OCI-LY3 (cell line): ENCODE data around the gene MED26.
A peak's percentile ranks its signal among the peaks of the same experiment; 100 is the strongest.

Experiments
- H2AFZ ChIP-seq: fragments of 200-600, 300-600 bp; shearing (Covaris generic); 2 replicates; pipeline ENCODE4 v1.6.0; 2014; ENCODE audit warnings: antibody characterized with exemption, low read depth, low read length
- H3K27ac ChIP-seq: fragments of 200-600, 300-600 bp; sonication (generic); 2 replicates; pipeline ENCODE4 v1.5.1; 2014; ENCODE audit warnings: mild to moderate bottlenecking, low read length, moderate library complexity, mixed read lengths
- H3K27me3 ChIP-seq: fragments of 200-600, 300-600 bp; sonication (generic); 2 replicates; pipeline ENCODE4 v1.6.1; 2014; ENCODE audit warnings: low read depth, low read length, mixed read lengths
- H3K36me3 ChIP-seq: fragments of 200-600, 300-600 bp; sonication (generic); replicated peaks from 2 replicates; pipeline ENCODE3; 2014; ENCODE audit warnings: low read depth, low read length, mixed read lengths
- H3K4me1 ChIP-seq: fragments of 300-600, 200-600 bp; sonication (generic); 2 replicates; pipeline ENCODE4 v1.6.1; 2014; ENCODE audit warnings: low read length, mixed read lengths
- H3K4me2 ChIP-seq: fragments of 200-600, 300-600 bp; sonication (generic); 2 replicates; pipeline ENCODE4 v1.6.1; 2014; ENCODE audit warnings: low read length, mixed read lengths
- H3K4me3 ChIP-seq: fragments of 300-600, 200-600 bp; sonication (generic); 2 replicates; pipeline ENCODE4 v1.5.1; 2014; ENCODE audit warnings: antibody characterized with exemption, mild to moderate bottlenecking, low read length, moderate library complexity
- H3K79me2 ChIP-seq: fragments of 300-600, 200-600 bp; shearing (Covaris generic); 2 replicates; pipeline ENCODE4 v1.6.1; 2014; ENCODE audit warnings: mild to moderate bottlenecking, low read length, mixed read lengths
- H3K9ac ChIP-seq: fragments of 300-600, 200-600 bp; shearing (Covaris generic); 2 replicates; pipeline ENCODE4 v1.6.0; 2014; ENCODE audit warnings: mild to moderate bottlenecking, low read length, moderate library complexity
- H3K9me3 ChIP-seq: fragments of 200-600, 300-600 bp; shearing (Covaris generic); 2 replicates; pipeline ENCODE4 v1.6.1; 2014; ENCODE audit warnings: low read length, mixed read lengths; ENCODE audit not compliant: insufficient read depth
- H4K20me1 ChIP-seq: fragments of 200-600, 300-600 bp; sonication (generic); 2 replicates; pipeline ENCODE4 v1.6.1; 2016; ENCODE audit warnings: low read length, mixed read lengths; ENCODE audit not compliant: insufficient read depth
- CTCF ChIP-seq: fragments of 200-600, 300-600 bp; sonication (generic); IDR thresholded peaks from 2 replicates; pipeline ENCODE4 v1.5.1; 2014; ENCODE audit warnings: antibody characterized with exemption, low read length, low read depth
- EZH2phosphoT487 ChIP-seq: fragments of 200-600 bp; shearing (Covaris generic); IDR thresholded peaks from 2 replicates; pipeline ENCODE4 v1.6.1; 2018; ENCODE audit warnings: antibody characterized with exemption, mixed run types, low read depth

MED26 gene

GRCh38 chr19:16625163-16625958 lies 2.6 kb downstream of the MED26 start:
- H4K20me1 ChIP-seq = peaks cover 72% of the 10 kb centered on the region
- no peak overlapping the region for H3K4me3 ChIP-seq

GRCh38 chr19:16624236-16624635 lies 3.8 kb downstream of the MED26 start:
- no peak overlapping the region for H3K4me3 ChIP-seq
- no peak overlapping the region for H2AFZ ChIP-seq
- peaks cover 28% of the 10 kb centered on the region for H3K36me3 ChIP-seq
- peaks cover 22% of the 10 kb centered on the region for H3K4me1 ChIP-seq
- H3K4me2 ChIP-seq = no peak overlapping the region
- H3K9me3 ChIP-seq = no peaks in the 10 kb centered on the region
- peaks cover 84% of the 10 kb centered on the region for H4K20me1 ChIP-seq
- TF ChIP-seq EZH2phosphoT487 (no peak), CTCF (no peak)
- H3K27me3 ChIP-seq = no peaks in the 10 kb centered on the region
- peaks cover 88% of the 10 kb centered on the region for H3K79me2 ChIP-seq
- H3K27ac ChIP-seq = no peak overlapping the region
- no peak overlapping the region for H3K9ac ChIP-seq

More at GRCh38 chr19:16625163-16625958, 2.6 kb downstream of the MED26 start:
- no peak for TF ChIP-seq CTCF
- H3K9ac ChIP-seq = no peak overlapping the region
- H3K4me1 ChIP-seq = peaks cover 27% of the 10 kb centered on the region
- H3K9me3 ChIP-seq = no peaks in the 10 kb centered on the region
- H3K36me3 ChIP-seq = peaks cover 28% of the 10 kb centered on the region
- H2AFZ ChIP-seq = no peak overlapping the region
- H3K27ac ChIP-seq = no peak overlapping the region
- no peaks in the 10 kb centered on the region for H3K27me3 ChIP-seq
- 0 out of 2 replicates have a peak overlapping the region, but pooled peaks have one; percentile 94 for H3K4me2 ChIP-seq
- peaks cover 77% of the 10 kb centered on the region for H3K79me2 ChIP-seq

- Histone ChIP-seq H3K4me3 (no peak overlapping the region), H3K4me2 (no peak overlapping the region), H3K27ac (no peak overlapping the region), H3K4me1 (peaks cover 19% of the 10 kb centered on the region), H3K79me2 (peaks cover 95% of the 10 kb centered on the region), H3K36me3 (peaks cover 28% of the 10 kb centered on the region), H3K9me3 (no peaks in the 10 kb centered on the region), H4K20me1 (peaks cover 90% of the 10 kb centered on the region), H3K27me3 (no peaks in the 10 kb centered on the region), H2AFZ (no peak overlapping the region), H3K9ac (no peak overlapping the region)
- TF ChIP-seq CTCF = peak; percentile 55
- TF ChIP-seq EZH2phosphoT487 = no peak
These were observed 4.4 kb downstream of the MED26 start for GRCh38 chr19:16623576-16623975.

- no peak overlapping the region for H3K4me3 ChIP-seq
- no peaks in the 10 kb centered on the region for H3K9me3 ChIP-seq
- H3K9ac ChIP-seq = no peak overlapping the region
- H3K27me3 ChIP-seq = no peaks in the 10 kb centered on the region
- H3K79me2 ChIP-seq = peaks cover 100% of the 10 kb centered on the region
- no peak overlapping the region for H2AFZ ChIP-seq
- TF ChIP-seq EZH2phosphoT487 = no peak
- no peak for TF ChIP-seq CTCF
- peaks cover 19% of the 10 kb centered on the region for H3K4me1 ChIP-seq
- H3K36me3 ChIP-seq = peaks cover 28% of the 10 kb centered on the region
- peaks cover 95% of the 10 kb centered on the region for H4K20me1 ChIP-seq
- H3K4me2 ChIP-seq = no peak overlapping the region
- H3K27ac ChIP-seq = no peak overlapping the region
These were observed 4.9 kb downstream of the MED26 start for GRCh38 chr19:16623066-16623465.
